Calu3 (cell line): ENCODE results near the gene SYNPR. TPM values are rescaled to one million over a fixed set of nuclear protein-coding genes. Genes with fewer than 3 reads are reported as not detected.

Source experiments
- BruUV-seq: library from RNA; stranded (reverse); fragments of 400-500 nt; replicated peaks from 2 replicates; lab custom pipeline; 2021; lab: Mats Ljungman, UMichigan
- CTCF ChIA-PET: fragments of 300-600 bp; sonication (Branson Sonifier 250); formaldehyde crosslinking; loops from one replicate; lab custom pipeline; 2022; ENCODE audit warnings: antibody characterized with exemption; lab: Charles Lee
- DNase-seq: peaks from one replicate; pipeline ENCODE4 v3.0.0; 2022
- H3K27ac Mint-ChIP-seq: one replicate; pipeline ENCODE4 v1.8.0; 2022; ENCODE audit warnings: mixed read lengths; ENCODE audit not compliant: unreplicated experiment
- H3K27me3 Mint-ChIP-seq: one replicate; pipeline ENCODE4 v1.8.0; 2022; ENCODE audit warnings: mixed read lengths; ENCODE audit not compliant: unreplicated experiment
- H3K36me3 Mint-ChIP-seq: one replicate; pipeline ENCODE4 v1.8.0; 2022; ENCODE audit warnings: mild to moderate bottlenecking, moderate library complexity, mixed read lengths; ENCODE audit not compliant: insufficient read depth, unreplicated experiment
- H3K4me1 Mint-ChIP-seq: one replicate; pipeline ENCODE4 v1.8.0; 2022; ENCODE audit warnings: mild to moderate bottlenecking, low read depth, mixed read lengths; ENCODE audit not compliant: unreplicated experiment
- H3K4me3 Mint-ChIP-seq: one replicate; pipeline ENCODE4 v1.8.0; 2022; ENCODE audit warnings: mild to moderate bottlenecking, low read depth, moderate library complexity, mixed read lengths; ENCODE audit not compliant: unreplicated experiment
- H3K9me3 Mint-ChIP-seq: one replicate; pipeline ENCODE4 v1.8.0; 2022; ENCODE audit warnings: low read depth, mixed read lengths; ENCODE audit not compliant: unreplicated experiment
- intact Hi-C: fragments of 100-400 bp; cut with micrococcal nuclease; formaldehyde crosslinking; loops from one replicate; pipeline ENCODE4 v1.10.0; 2022; ENCODE audit not compliant: unreplicated experiment
- total RNA-seq: library from RNA; stranded (reverse); gene quantifications from 2 replicates; pipeline ENCODE4 v1.2.3, GENCODE V29; 2022
- TF ChIP-seq, protein P1 (sequence below): fragments of 200-600 bp; IDR thresholded peaks from one replicate; pipeline ENCODE4 v1.8.0; 2022; ENCODE audit warnings: antibody characterized with exemption; ENCODE audit not compliant: unreplicated experiment

The SYNPR gene
- total RNA-seq, 1 experiment from 2014 or later: 0.90 TPM

DNA sequence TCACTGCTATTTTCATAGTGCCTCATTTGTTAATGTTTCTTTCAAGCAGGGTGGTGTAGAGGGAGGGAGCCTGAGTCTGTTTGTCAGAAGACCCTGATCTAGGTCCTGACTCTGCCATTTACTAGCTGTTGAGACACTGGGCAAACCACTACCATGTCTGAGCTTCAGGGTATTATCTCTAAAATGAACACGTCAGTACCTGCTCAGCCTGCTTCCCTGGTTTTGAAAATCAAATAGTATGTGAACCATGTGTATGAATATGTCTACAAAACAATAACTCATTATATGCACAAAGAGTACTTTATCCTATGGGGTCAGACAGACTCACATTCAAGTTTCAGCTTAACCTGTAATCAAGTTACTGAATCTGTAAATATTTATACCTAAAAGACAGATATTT is 25.1 kb downstream of the SYNPR start:
- Mint-ChIP-seq H3K4me1 (peaks cover 16% of the 10 kb centered on the region), H3K27me3 (no peaks in the 10 kb centered on the region), H3K9me3 (no peaks in the 10 kb centered on the region), H3K27ac (peak overlapping the region; percentile 78), H3K4me3 (no peak overlapping the region), H3K36me3 (no peaks in the 10 kb centered on the region)
- intact Hi-C loops: no loop called here
- BruUV-seq: no TSS peak
- DNase-seq: peak; percentile 70
- CTCF ChIA-PET: interaction anchor here (0.7 to 1.1 kb wide), 3 partner anchors 233 to 701 kb away, joined by 4 to 8 read pairs (median 4); no protein-coding TSS in a partner anchor
- TF ChIP-seq, protein P1, sequence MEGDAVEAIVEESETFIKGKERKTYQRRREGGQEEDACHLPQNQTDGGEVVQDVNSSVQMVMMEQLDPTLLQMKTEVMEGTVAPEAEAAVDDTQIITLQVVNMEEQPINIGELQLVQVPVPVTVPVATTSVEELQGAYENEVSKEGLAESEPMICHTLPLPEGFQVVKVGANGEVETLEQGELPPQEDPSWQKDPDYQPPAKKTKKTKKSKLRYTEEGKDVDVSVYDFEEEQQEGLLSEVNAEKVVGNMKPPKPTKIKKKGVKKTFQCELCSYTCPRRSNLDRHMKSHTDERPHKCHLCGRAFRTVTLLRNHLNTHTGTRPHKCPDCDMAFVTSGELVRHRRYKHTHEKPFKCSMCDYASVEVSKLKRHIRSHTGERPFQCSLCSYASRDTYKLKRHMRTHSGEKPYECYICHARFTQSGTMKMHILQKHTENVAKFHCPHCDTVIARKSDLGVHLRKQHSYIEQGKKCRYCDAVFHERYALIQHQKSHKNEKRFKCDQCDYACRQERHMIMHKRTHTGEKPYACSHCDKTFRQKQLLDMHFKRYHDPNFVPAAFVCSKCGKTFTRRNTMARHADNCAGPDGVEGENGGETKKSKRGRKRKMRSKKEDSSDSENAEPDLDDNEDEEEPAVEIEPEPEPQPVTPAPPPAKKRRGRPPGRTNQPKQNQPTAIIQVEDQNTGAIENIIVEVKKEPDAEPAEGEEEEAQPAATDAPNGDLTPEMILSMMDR: no peak

DNA sequence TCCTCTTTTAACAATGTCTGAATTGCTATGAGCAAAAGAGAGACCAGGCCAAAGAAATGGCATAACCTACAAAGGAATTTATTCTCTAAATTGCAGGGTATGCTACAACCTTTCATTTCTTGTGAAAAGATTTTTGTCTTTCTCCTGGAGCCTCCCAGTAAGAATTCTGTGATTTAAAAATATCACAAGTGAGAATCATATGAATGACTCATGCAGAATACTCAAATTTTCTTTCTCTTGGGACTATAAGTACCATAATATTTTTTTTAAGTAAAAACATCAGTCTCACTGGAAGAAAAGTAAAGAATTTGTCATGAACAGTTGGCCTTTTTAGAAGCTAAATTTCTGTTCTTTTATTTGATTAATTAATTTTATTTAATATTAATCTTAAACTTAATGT is 26.3 kb downstream of the SYNPR start:
- CTCF ChIA-PET: no interaction called here
- H3K4me1 Mint-ChIP-seq: peaks cover 16% of the 10 kb centered on the region
- no peak overlapping the region for H3K27ac Mint-ChIP-seq
- no TSS peak for BruUV-seq
- no peak overlapping the region for H3K4me3 Mint-ChIP-seq
- DNase-seq: no peak
- H3K27me3 Mint-ChIP-seq: no peaks in the 10 kb centered on the region
- TF ChIP-seq, protein P1: no peak
- no peaks in the 10 kb centered on the region for H3K36me3 Mint-ChIP-seq
- intact Hi-C loops: no loop called here
- no peaks in the 10 kb centered on the region for H3K9me3 Mint-ChIP-seq

DNA sequence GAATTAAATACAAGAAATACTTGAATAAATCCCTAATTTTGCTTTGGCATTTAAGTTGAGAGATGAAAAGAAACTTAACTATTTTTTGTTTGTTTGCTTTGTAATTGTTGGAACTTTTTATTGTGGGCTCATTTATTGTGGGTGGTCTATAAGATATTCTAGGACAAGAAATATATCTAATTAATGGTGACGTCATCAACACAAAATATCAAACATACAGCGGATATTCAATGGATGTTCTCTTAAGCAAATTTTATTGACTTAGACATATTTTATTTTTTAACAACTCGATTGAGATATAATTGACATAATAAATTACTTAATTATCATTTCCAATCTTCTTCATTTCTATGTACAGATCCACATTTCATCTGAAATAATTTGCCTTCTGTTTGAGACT is 30.0 kb downstream of the SYNPR start:
- DNase-seq: no peak
- no peak overlapping the region for H3K4me3 Mint-ChIP-seq
- peaks cover 14% of the 10 kb centered on the region for H3K4me1 Mint-ChIP-seq
- no peak overlapping the region for H3K27ac Mint-ChIP-seq
- intact Hi-C loops: no loop called here
- H3K36me3 Mint-ChIP-seq: no peaks in the 10 kb centered on the region
- TF ChIP-seq, protein P1: no peak
- H3K9me3 Mint-ChIP-seq: no peaks in the 10 kb centered on the region
- no peaks in the 10 kb centered on the region for H3K27me3 Mint-ChIP-seq
- CTCF ChIA-PET: no interaction called here
- no TSS peak for BruUV-seq

DNA sequence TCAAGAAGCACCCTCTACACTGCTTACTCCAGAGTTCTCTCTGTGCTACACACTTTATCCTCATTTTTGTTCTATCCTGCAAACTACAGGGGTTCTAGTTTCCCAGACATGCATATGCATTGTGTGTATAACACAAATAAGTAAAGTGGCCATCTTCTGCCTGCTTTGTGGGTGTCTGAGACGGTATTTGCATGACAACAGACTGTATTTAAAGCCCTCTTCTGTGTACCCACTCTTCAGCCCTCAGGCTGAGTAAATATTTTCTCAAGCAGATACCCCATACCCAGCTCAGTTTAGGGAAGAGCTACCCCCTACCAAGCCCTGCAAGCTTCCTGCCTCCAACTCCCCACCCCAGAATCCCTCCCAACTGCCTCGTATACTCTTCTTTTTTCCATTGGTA is 31.7 kb downstream of the SYNPR start:
- Mint-ChIP-seq H3K4me3 (no peak overlapping the region), H3K36me3 (no peaks in the 10 kb centered on the region), H3K27me3 (no peaks in the 10 kb centered on the region), H3K27ac (no peak overlapping the region), H3K9me3 (no peaks in the 10 kb centered on the region), H3K4me1 (no peaks in the 10 kb centered on the region)
- CTCF ChIA-PET: no interaction called here
- TF ChIP-seq, protein P1: no peak
- no peak for DNase-seq
- no TSS peak for BruUV-seq
- intact Hi-C loops: no loop called here
